B cell (primary cell): Measurements from ENCODE around the gene NHS. TPM values are rescaled to one million over a fixed set of nuclear protein-coding genes. Genes with fewer than 3 reads are reported as not detected.

Experiments used
- ATAC-seq: fragments of 200-7000 bp; cut with Tn5 transposase; one replicate; pipeline ENCODE4 v1.10.0; 2021; ENCODE audit warnings: low read depth, mild to moderate bottlenecking, moderate number of reproducible peaks, moderate library complexity
- CTCF ChIA-PET: fragments of 350-600 bp; sonication (Branson Sonifier 250); formaldehyde crosslinking; loops from one replicate; lab custom pipeline; 2021; ENCODE audit warnings: antibody characterized with exemption, inconsistent platforms; lab: Charles Lee
- POLR2A ChIA-PET: fragments of 350-600 bp; sonication (Branson Sonifier 250); formaldehyde crosslinking; loops from one replicate; lab custom pipeline; 2021; ENCODE audit warnings: antibody characterized with exemption; lab: Charles Lee
- DNase-seq: peaks from one replicate; pipeline ENCODE4 v3.0.0; 2013
- H2AFZ ChIP-seq: 2 replicates; pipeline ENCODE4 v1.6.1; 2012; ENCODE audit warnings: mild to moderate bottlenecking, low read depth, low read length; ENCODE audit not compliant: insufficient read depth, poor library complexity, severe bottlenecking
- H3K27ac ChIP-seq, 2 donors: 1 replicate in 1 of 2; 2 replicates in 1 of 2; pipeline ENCODE4 v1.5.1; 2012 to 2013; ENCODE audit warnings: low read length in 2 of 2, mild to moderate bottlenecking in 2 of 2, moderate library complexity in 1 of 2
- H3K27me3 ChIP-seq, 4 experiments: fragments of 200-600 bp in 1 of 4; sonication (generic) in 1 of 4; replicated peaks in 1 of 4; 1 replicate in 2 of 4; 2 replicates in 2 of 4; pipeline versions ENCODE4 v1.6.1 to v1.7.0; 2013 to 2016; ENCODE audit warnings: low read length in 3 of 4, mild to moderate bottlenecking in 2 of 4, mixed read lengths in 1 of 4, moderate library complexity in 1 of 4; ENCODE audit not compliant: insufficient read depth in 4 of 4, control insufficient read depth in 3 of 4; ENCODE audit errors: control extremely low read depth in 1 of 4
- H3K36me3 ChIP-seq, 2 experiments: replicated peaks in 1 of 2; 1 replicate in 1 of 2; 2 replicates in 1 of 2; pipeline versions ENCODE4 v1.6.1 to v1.7.1; 2013; ENCODE audit warnings: low read length in 1 of 2; ENCODE audit not compliant: insufficient read depth in 2 of 2, control insufficient read depth in 1 of 2; ENCODE audit errors: control extremely low read depth in 1 of 2, extremely low read depth in 1 of 2
- H3K4me1 ChIP-seq, 2 donors: fragments of 200-600 bp in 1 of 2; sonication (generic) in 1 of 2; 1 replicate in 1 of 2; 2 replicates in 1 of 2; pipeline versions ENCODE4 v1.5.1 to v1.6.1; 2013 to 2017; ENCODE audit warnings: low read length in 2 of 2; ENCODE audit not compliant: control insufficient read depth in 2 of 2, insufficient read depth in 2 of 2
- H3K4me2 ChIP-seq: replicated peaks from 2 replicates; pipeline ENCODE3; 2012; ENCODE audit warnings: mild to moderate bottlenecking, low read depth, low read length; ENCODE audit not compliant: poor library complexity, severe bottlenecking
- H3K4me3 ChIP-seq, 5 experiments: fragments of 200-600 bp in 1 of 5; sonication (generic) in 1 of 5; 1 replicate in 3 of 5; 2 replicates in 2 of 5; pipeline versions ENCODE4 v1.5.1 to v1.7.0; 2011 to 2016; ENCODE audit warnings: low read length in 4 of 5, mild to moderate bottlenecking in 4 of 5, low read depth in 2 of 5, control low read depth in 1 of 5, moderate library complexity in 1 of 5; ENCODE audit not compliant: insufficient read depth in 1 of 5; ENCODE audit errors: control extremely low read depth in 1 of 5, extremely low read depth in 1 of 5
- H3K79me2 ChIP-seq: fragments of 200-600 bp; sonication (generic); one replicate; pipeline ENCODE4 v1.6.0; 2016; ENCODE audit warnings: low read length; ENCODE audit not compliant: control insufficient read depth, insufficient read depth
- H3K9ac ChIP-seq: fragments of 200-600 bp; sonication (generic); 2 replicates; pipeline ENCODE4 v1.6.1; 2017; ENCODE audit warnings: mild to moderate bottlenecking, low read length, moderate library complexity
- H3K9me3 ChIP-seq, 3 donors: one replicate each; pipeline versions ENCODE4 v1.6.1 to v1.7.1; 2013; ENCODE audit warnings: low read length in 2 of 3; ENCODE audit not compliant: control insufficient read depth in 2 of 3, insufficient read depth in 1 of 3; ENCODE audit errors: control extremely low read depth in 1 of 3
- H4K20me1 ChIP-seq: 2 replicates; pipeline ENCODE4 v1.6.0; 2012; ENCODE audit warnings: mild to moderate bottlenecking, low read length; ENCODE audit not compliant: insufficient read depth, control insufficient read depth, poor library complexity, severe bottlenecking
- H3K27ac Mint-ChIP-seq: one replicate; pipeline ENCODE4 v1.8.0; 2021; ENCODE audit warnings: mixed read lengths
- H3K27me3 Mint-ChIP-seq: one replicate; pipeline ENCODE4 v1.8.0; 2021; ENCODE audit warnings: mixed read lengths
- H3K4me1 Mint-ChIP-seq: one replicate; pipeline ENCODE4 v1.8.0; 2021; ENCODE audit warnings: mixed read lengths
- H3K4me3 Mint-ChIP-seq: one replicate; pipeline ENCODE4 v1.8.0; 2021; ENCODE audit warnings: mixed read lengths
- H3K9me3 Mint-ChIP-seq: one replicate; pipeline ENCODE4 v1.8.0; 2022; ENCODE audit warnings: mixed read lengths; ENCODE audit not compliant: insufficient read depth
- CTCF ChIP-seq: fragments of 200-600 bp; IDR thresholded peaks from one replicate; pipeline ENCODE4 v1.8.0; 2022; ENCODE audit warnings: antibody characterized with exemption, mild to moderate bottlenecking
- EZH2 ChIP-seq: IDR thresholded peaks from 2 replicates; pipeline ENCODE4 v1.6.1; 2012; ENCODE audit warnings: borderline replicate concordance, low read depth, mild to moderate bottlenecking, moderate library complexity, low read length; ENCODE audit not compliant: insufficient read depth, poor library complexity, severe bottlenecking
- WGBS: methylation state at CpG from one replicate; pipeline ENCODE4 v1.1.5; 2013; ENCODE audit warnings: missing lambda C conversion rate; ENCODE audit not compliant: insufficient coverage; 5-methylcytosine and 5-hydroxymethylcytosine counted together
- intact Hi-C: fragments of 100-400 bp; cut with micrococcal nuclease; formaldehyde crosslinking; loops from one replicate; pipeline ENCODE4 v1.10.0; 2022
- polyA plus RNA-seq: library from polyadenylated mRNA; depleted of rRNA; stranded (reverse); fragments of >200 nt; gene quantifications from 2 replicates; pipeline ENCODE4 v1.2.3, GENCODE V29; 2012
- total RNA-seq, 2 donors: library from RNA; stranded (reverse); fragments of 120-200 nt in 1 of 2; gene quantifications; 1 replicate in 1 of 2; 2 replicates in 1 of 2; pipeline versions ENCODE4 v1.2.3 to v1.2.4, GENCODE V29; 2013 to 2022

The NHS gene
- total and polyA plus RNA-seq, 2 donors (not counting 1 experiment from before 2014, with no cell fraction given) = not detected

- H3K36me3 ChIP-seq = no peaks in the 10 kb centered on the region
- DNase-seq = no peak
- H3K27me3 Mint-ChIP-seq = no peaks in the 10 kb centered on the region
- H3K4me3 ChIP-seq = no peak overlapping the region
- H3K79me2 ChIP-seq = no peaks in the 10 kb centered on the region
- H3K4me1 ChIP-seq = no peaks in the 10 kb centered on the region
- no peak overlapping the region for H2AFZ ChIP-seq
- H3K4me1 Mint-ChIP-seq = no peaks in the 10 kb centered on the region
- H3K9me3 ChIP-seq = no peaks in the 10 kb centered on the region
- H3K4me2 ChIP-seq = no peak overlapping the region
- no peaks in the 10 kb centered on the region for H4K20me1 ChIP-seq
- no peak for TF ChIP-seq CTCF
- no peak for TF ChIP-seq EZH2
- H3K27ac Mint-ChIP-seq = no peak overlapping the region
- intact Hi-C loops = no loop called here
- ChIA-PET CTCF (no interaction called here), POLR2A (no interaction called here)
- H3K27ac ChIP-seq = no peak overlapping the region
- ATAC-seq = no peak
- no peak overlapping the region for H3K4me3 Mint-ChIP-seq
- WGBS = 100% methylated on average over 1 of the region's 6 CpGs
- H3K27me3 ChIP-seq = no peaks in the 10 kb centered on the region
- no peaks in the 10 kb centered on the region for H3K9me3 Mint-ChIP-seq
- no peak overlapping the region for H3K9ac ChIP-seq
Observed at GRCh38 chrX:17470136-17470535, 95.1 kb downstream of the NHS start.

- WGBS = no CpG with 5 or more reads among the region's 2 CpGs
- DNase-seq (no peak), ATAC-seq (no peak)
- no peak overlapping the region for H3K4me2 ChIP-seq
- H4K20me1 ChIP-seq = no peaks in the 10 kb centered on the region
- Mint-ChIP-seq H3K27me3 (no peaks in the 10 kb centered on the region), H3K4me1 (no peaks in the 10 kb centered on the region), H3K4me3 (no peak overlapping the region), H3K9me3 (no peaks in the 10 kb centered on the region), H3K27ac (no peak overlapping the region)
- ChIA-PET POLR2A (no interaction called here), CTCF (no interaction called here)
- no peaks in the 10 kb centered on the region for H3K27me3 ChIP-seq
- H2AFZ ChIP-seq = no peak overlapping the region
- H3K4me3 ChIP-seq = no peak overlapping the region
- TF ChIP-seq EZH2 = no peak
- no peak for TF ChIP-seq CTCF
- intact Hi-C loops = no loop called here
- no peak overlapping the region for H3K27ac ChIP-seq
- H3K4me1 ChIP-seq = no peaks in the 10 kb centered on the region
- H3K9ac ChIP-seq = no peak overlapping the region
- no peaks in the 10 kb centered on the region for H3K36me3 ChIP-seq
- no peaks in the 10 kb centered on the region for H3K79me2 ChIP-seq
- no peaks in the 10 kb centered on the region for H3K9me3 ChIP-seq
Observed at GRCh38 chrX:17471121-17471520, 96.1 kb downstream of the NHS start.
